Stimulated activated CD8-positive, alpha-beta memory T cell treated with anti-CD3 and anti-CD28 coated beads, Interleukin-12 subunit alpha, Interleukin-12 subunit beta, amount 100 ng/mL, for 4 hours (primary cell): ENCODE results near the gene LIAS.
"Not testable (repeated sequence)": the region's sequence is repeated elsewhere in the genome, so short reads cannot be mapped to it uniquely, and the experiment has no call there.

Source experiments
- DNase-seq: peaks from one replicate; pipeline ENCODE4 v3.0.0-alpha.2; 2020; ENCODE audit warnings: low read depth

LIAS gene

DNA sequence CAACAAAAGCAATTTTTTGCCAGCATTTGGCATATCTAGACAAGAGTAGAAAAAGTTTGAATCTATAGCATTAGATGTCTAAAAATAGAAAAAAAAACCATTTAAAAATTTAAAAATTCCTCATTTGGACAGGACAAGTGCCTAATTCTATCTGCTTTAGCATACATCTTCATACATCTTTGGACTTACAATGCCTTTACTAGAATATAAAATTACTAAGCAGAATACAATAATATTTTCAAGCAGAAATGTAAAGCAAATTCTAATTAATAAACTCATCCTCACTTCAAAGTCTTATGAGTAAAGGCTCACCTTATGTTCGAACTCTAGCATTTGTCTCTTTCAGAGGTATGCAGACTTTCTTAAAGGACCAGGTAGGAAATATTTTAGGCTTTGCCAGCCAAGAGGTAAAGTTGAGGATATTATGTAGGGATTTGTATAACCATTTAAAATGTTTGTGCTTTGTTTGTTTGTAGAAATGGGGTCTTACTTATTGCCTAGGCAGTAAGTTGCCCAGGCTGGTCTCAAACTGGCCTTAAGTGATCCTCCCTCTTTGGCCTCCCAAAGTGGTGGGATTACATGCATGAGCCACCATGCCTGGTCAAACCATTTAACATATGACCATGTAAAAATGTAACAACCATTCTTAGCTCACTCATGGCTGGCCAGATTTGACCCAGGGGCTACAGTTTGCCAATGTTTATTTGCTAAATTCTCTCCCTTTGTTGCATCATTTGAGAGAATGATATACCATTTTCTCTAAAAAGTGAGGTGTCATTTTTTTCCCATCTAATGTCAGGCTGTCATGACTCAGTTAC lies 39.3 kb downstream of the LIAS start:
- DNase-seq = no peak

DNA sequence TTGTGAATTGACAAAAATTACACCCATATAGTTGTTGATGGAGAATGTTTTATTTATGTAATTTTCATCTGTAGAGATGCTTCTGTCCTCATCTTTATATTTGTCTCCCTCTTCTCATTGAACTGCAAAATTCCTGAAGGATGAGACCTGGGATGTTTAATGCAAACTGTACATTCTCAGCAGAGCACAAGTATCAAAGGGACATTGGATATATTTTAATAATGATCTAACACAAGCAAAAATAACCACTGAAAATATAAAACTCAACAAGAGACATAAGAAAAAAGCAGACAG lies 39.8 kb downstream of the LIAS start:
- DNase-seq = no peak

DNA sequence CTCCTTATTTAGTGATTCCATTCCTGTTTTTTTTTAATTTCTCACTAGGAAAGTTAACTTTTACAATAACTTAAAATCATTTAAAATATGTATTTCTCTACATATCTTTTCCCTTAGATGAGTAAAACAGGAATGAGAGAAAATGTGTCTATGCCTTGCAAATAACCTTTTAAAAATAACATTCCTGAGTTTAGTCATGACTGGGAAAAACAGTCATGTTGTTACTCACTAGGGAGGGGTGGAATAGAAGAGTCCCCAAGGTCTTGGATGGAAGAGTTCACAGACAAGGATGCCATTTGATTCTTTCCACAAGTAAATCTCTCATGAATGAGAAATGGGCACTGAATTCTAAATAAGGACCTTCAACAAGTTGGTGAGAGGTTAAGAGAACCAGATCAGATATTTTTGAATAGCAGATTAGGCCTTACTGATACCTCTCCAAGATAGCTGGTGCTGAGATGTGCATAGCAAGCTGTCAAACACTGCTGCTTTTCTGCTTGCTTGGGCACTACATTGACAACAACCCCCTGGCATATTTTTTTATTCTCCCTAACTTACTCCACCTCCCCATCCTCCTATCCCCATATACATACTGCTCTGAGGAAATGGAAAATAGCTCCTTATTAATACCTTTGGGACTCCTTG lies 43.3 kb downstream of the LIAS start:
- no peak for DNase-seq

DNA sequence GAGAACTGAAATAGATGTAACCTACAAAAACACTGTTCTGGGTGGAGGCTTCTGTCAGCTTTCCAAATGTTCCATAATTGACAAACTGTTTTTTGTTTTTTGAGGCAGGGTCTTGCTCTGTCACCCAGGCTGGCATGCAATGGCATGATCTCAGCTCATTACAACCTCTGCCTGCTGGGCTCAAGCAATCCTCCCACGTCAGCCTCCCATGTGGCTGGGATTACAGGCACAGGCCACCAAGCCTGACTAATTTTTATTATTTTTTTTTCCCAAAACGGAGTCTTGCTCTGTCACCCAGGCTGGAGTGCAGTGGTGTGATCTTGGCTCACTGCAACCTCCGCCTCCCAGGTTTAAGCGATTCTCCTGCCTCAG lies 43.8 kb downstream of the LIAS start:
- not testable (repeated sequence) for DNase-seq

DNA sequence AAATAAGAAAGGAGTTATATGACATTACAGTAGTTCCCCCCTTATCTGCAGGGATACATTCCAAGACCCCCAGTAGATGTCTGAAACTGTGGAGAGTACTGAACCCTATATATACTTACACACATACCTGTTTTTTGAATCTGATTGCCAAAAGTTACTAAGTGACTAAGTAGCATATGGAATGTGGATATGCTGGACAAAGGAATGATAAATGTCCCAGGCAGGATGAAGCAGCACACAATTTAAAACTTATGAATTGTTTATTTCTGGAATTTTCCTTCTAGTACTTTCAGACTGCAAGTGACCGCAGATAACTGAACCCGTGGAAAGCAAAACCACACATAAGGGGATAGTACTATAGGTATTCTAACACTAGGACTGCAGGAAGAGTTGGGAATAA lies 45.7 kb downstream of the LIAS start:
- no peak for DNase-seq

DNA sequence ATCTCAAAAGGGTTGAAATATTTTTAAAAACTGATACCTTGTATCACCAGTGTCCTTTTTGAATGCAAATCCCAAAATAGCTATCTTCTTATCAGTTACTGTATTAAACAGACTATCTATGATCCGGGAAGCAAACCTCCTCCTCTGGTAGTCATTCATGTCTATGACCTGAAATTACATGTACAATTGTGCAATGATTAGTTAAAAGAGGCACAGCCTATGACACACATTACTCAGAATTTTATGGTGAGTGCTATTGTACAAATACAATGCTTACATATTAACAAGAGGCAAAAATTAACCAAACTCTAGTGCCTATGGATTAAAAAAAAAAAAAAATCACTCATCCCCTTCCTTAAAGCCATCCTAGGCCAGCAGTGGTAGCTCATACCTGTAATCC lies 46.7 kb downstream of the LIAS start:
- no peak for DNase-seq

DNA sequence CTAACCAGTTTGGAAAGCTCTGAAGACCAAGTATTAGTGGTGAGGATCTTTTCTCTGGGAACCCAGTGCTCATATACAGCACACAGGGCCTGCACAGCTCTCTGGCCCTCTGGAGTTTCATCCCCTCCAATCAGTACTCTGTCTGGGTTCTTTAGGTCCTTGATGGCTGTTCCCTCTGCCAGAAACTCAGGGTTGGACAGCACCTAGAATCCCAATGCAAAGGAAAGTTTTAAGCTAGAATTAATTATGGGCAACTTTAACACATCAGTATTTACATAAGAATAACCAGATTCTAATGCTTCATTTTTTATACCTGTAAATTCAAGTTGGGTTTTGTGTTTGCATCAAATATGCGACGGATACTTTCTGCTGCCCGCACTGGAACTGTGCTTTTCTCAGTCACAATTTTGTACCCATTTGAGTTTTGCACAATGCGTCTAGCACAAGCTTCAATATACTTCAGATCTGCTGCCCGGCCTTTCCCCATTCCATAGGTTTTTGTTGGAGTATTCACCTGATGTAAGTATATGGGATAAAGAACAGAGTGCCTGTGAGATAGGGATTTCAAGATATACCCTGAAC lies 51.6 kb downstream of the LIAS start:
- DNase-seq = no peak

DNA sequence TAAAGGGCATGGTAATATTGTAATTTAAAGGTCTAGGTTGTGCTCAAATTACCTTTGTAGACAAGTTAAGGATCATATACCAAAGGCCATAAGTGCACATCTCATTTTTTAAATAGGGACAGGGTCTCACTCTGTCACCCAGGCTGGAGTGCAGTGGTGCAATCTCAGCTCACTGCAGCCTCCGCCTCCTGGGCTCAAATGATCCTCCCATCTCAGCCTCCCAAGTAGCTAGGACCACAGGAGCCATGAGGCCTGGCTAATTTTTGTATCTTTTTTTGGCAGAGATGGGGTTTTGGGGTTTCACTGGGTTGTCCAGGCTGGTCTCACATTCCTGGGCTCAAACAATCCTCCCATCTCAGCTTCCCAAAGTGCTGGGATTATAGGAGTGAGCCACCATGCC lies 55.4 kb downstream of the LIAS start:
- DNase-seq = not testable (repeated sequence)

DNA sequence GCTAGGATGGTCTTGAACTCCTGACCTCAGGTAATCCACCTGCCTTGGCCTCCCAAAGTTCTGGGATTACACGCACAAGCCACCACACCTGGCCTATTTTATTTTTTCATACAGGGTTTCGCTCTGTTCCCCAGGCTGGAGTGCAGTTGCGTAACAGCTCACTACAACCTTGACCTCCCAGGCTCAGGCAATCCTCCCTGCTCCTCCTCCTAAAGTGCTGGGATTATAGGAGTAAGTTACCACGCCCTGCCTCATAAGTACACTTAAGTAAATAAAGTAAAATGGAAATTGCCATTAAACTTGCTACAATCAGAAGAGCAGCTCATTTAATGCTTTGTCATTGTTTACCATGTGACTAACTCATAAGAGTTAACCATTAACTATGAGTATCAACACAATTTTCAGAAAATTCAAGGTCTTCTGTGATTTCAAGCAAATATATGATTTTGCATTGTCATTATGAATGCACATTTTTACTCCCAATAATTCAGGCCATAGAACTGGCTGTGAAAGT lies 56.1 kb downstream of the LIAS start:
- no peak for DNase-seq

DNA sequence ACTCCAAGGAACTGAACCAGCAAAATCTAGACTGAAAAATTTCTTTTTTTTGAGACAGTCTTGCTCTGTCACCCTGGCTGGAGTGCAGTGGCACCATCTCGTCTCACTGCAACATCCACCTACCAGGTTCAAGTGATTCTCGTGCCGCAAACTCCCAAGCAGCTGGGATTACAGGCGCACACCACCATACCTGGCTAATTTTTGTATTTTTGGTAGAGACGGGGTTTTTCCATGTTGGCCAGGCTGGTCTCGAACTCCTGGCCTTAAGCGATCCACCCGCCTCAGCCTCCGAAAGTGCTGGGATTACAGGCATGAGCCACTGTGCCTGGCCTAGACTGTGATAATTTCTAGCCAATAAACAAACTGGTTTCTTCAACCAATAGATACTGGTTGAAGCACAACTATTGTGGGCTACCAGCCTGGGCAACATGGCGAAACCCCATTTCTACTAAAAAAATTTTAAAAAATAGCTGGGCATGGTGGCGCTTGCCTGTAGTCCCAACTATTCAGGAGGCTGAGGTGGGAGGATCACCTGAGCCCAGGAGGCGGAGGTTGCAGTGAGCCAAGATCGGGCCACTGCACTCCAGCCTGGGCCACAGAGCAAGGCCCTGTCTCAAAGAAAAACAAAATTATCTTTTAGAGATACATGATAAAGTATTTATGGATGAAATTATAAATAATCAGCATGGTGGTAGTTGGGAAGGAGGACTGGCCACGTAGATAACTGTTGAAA lies 57.0 kb downstream of the LIAS start:
- DNase-seq = not testable (repeated sequence)

DNA sequence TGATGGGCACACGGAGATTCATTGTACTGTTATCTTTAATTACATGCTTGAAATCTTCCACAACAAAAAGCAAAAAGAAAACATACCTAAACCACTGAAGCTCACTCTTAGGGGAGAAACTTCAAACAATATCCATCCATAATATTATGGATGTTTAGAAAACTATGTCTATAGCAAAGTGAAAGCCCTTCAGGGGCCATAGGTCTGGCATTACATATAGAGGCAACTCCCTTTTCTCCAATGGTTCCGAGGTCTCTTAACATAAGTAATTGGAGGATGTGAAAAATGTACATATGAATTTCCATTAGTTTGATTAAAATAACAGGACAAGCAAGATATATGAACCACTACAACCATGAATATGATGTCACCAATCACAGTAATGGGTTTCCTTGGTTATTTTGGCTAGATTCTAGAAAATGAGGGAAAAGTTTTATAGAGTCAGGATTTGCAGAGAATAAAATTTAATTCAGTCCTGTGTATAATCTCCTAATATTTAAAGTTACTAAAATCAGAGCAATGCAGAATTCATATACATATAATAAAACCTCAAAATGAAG lies 57.6 kb downstream of the LIAS start:
- no peak for DNase-seq

DNA sequence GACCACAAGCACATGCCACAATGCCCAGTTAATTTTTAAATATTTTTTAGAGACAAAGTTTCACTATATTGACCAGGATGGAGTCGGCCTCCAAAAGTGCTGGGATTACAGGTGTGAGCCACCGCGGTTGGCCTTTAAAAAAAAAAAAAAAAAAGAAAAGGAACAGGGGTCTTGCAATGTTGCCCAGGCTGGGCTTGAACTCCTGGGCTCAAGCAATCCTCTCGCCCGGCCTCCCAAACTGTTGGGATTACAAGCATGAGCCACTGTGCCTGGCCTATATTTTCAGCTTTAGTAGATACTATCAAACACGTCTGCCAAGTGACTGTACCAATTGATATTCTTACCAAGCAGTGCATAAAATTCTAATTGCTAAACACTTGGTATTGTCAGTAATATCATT lies 59.6 kb downstream of the LIAS start:
- no peak for DNase-seq

DNA sequence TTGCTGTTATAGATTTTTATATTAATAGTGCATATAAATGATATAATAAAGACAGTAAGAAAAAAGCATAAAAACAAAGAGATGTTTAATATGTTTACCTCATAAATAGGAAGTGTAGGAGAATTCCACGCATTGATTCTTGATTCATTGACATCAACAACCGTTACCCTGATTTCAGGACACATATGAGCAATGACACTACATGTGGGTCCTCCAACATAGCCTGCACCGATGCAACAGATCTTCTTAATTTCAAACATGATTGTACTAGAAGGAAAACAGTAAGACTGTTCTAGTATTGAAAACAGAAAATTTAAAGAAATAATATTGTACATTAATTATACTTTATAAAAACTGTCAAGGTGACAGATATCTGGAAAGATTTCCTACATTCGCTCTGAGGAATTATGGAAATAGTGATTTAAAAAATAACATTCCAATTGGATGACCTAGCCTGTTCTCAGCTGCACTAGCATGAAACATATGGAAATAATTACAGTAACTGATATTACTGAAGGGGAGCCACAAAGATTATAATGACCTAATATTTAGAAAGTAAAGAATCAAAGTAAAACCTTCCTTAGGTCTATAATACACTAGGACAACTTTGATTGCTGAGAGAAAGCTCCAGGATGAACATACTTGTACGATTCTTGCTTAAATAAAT lies 62.5 kb downstream of the LIAS start:
- no peak for DNase-seq

DNA sequence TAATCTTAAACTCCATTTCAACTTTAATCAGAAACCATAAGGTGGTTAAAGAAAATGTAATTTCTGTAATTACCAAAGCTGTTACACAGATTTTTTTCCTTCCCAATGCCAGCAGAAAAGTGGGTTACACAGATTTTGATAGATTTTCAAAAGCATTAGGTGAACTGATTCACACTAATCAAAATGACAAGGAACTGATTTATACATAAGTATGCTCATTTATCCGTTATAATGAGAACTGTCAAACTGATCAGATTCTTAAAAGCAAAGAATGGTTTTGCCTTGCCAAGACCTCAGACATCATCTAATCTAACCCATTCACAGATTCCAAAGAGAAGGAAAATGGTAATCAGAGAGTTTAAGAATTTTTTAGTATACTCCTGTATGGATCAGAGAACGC lies 63.2 kb downstream of the LIAS start:
- DNase-seq = no peak

DNA sequence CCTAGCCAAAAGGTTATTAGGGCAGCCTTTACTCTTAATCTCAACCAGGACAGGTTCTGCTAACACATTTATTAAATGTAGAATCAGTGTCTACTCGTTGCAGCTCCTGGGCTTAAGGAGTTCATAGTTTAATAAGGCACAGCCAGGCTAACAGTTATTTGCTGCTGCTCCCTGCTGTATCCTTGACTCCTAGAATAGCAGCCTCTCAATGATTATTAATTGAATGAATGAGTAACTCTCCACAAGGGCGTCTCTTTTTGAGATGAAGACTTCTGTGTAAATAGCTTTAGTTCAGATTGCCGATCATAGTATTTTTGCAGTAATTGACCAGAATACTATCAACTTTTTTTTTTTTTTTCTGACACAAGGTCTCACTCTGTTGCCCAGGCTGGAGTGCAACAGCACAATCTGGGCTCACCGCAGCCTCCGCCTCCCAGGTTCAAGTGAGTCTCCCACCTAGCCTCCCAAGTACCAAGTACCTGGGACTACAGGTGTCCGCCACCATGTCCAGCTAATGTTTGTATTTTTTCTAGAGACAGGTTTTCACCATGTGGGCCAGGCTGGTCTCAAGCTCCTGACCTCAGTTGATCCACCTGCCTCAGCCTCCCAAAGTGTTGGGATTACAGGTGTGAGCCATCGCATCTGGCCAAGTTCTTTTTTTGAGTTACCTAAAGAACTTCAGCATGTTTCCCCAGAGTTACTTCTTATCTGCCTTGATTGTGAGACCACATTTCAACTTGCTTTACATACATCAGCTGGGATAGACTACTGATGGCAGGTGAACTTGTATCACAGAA lies 65.5 kb downstream of the LIAS start:
- no peak for DNase-seq

DNA sequence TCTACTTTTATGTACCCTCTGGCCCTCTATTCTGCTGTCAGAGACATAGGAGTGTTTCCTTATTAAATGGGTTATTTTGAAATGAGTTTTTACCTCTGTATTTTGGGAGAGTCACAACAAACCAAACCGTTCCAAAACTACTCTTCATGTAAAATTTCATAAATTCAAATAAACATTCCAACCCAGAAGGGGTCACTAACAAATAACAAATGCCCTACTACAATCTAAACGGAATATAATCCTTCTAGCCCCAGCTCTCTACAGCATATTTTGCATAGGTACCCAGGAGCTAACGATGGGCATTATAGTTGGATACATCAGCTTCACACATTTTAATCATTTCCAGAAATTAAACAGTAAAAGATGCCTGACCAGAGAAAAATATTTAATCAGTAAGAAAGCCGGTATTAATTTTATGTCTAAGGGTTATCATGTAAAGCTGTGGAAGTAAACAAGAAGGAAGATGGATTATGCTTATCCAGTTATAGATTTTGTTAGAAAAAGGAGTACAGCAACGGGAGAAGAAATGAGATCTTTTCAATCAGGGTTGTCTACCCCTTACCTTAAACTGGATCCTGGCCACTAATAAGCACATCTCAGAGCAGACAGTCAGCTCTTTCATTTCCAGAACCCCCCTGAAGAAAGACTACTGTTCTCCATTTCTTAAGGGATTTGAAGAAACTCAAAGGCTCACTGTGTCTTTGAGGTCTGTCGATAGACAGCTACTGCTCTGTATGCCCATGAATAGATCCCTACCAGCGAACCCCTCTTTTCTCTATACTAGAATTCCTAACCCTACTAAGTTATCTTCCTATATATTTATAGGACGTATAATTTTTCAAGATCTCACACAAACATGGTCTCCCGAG lies 67.2 kb downstream of the LIAS start:
- no peak for DNase-seq

DNA sequence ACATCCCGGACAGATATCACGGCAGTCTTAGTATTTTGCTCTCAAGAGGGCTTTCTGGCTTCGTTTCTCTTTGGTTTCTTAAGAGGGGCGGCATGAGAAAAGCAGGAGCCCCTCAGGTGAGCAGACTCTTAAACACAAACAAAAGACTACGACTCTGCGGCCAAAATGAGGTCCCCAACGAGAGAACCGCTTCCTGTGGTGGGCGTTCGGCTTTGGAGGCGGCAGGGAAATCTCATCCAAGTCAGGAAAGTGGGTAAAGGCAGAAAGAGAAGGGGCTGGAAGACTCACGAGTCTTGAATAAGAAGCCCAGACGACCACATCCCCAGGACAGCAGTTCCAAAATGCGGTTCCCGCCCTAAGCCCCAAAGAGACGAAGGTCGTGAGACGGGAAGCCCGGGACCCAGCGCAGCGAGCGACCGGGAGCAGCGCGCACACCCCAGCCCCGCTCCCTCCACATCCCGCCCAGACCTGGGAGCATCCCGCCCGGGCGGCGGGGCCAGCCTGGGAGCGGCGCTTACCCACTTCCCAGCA lies 68.0 kb downstream of the LIAS start:
- peak; percentile 4 for DNase-seq

DNA sequence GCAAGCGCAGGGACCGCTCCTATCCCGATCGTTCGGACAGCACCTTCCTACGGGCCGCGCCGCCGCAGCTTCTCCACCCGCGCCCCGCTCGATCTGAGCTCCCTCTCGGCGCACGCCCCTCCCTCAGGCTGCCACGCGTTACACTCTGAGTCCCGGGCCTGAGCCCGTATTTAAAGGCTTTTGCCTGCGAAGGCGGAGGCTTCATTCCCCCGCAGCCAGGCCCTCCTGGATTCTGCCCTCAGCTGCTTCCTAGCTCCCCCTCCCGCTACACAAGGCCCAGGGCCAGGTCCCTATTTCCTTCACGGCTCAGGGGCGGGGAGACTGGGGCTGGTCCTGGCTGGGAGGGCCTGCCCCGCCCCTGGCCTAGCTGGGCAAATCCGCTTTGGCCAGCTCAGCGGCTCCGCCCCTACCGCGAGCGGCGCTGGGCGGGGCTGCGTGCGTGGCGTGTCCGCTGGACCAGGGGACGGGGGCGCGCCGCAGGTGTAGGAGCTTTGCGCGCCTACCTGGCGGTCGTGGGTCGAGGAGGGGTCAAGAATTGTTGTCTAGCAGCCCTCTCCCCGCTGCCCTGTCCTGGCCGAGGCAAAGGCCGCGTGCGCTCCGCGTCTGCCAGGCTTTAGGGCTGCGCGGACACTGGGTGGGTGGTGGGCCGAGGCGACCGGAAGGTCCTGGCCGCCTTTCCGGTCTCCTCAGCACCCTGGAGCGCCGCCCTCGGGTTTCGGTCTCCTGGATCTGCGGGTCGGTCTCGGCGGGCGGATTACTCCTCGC lies 68.6 kb downstream of the LIAS start, which contains the start of gene UGDH:
UGDH (minus strand) TSS at position 144 of the 765 bp plus-strand sequence. CDS start 5,927 bp downstream, outside the sequence.
- peak; percentile 87 for DNase-seq

DNA sequence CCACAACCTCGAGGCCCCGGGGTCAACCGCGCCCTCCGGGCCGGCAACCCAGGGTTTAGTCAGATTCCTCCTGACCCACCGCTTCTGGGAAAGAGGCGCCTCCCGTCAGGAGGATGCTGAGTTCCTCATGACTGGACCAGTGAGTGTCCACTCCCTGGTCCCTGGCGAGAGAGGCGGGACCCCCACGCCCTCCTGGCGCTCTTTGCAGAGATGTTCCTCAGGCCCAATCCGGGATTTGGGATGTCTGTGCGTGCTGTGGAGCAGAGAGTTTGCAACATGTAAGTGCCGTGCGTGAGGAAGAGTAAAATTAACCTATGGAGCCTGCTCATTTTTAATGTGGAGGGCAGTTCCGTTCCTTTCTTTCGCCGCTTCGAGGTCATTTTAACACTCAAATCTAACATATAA lies 69.2 kb downstream of the LIAS start:
- no peak for DNase-seq
